ENCODE measurements around the gene RPAP3. TPM values are rescaled to one million over a fixed set of nuclear protein-coding genes. Genes with fewer than 3 reads are reported as not detected.
A peak's percentile ranks its signal among the peaks of the same experiment; 100 is the strongest.

The RPAP3 gene
- total RNA-seq, 1 donor from 2014 or later, result 7.6 TPM

DNA sequence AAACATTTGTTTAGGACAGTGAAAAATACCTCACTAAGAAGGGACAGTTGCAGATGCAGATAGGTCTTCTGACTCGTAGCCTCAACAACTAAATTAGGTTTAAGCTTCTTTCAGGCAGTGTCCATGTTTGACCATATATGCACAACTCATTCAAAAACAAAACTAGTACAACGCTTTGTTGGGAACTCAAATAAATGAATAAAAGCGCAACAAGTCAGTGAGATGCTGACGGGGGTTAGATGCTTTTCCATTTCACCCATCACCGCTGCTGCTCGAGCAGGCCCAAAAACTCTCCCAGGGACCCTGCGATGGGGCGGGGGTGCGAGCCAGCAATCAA lies 633 bp downstream of the RPAP3 start:
- Histone ChIP-seq H3K27me3 (ENCODE audit: control insufficient read depth, insufficient read depth, low read length) (no peaks in the 10 kb centered on the region), H3K4me3 (ENCODE audit: low read depth, low read length) (peak overlapping the region; percentile 70), H3K36me3 (ENCODE audit: control insufficient read depth, insufficient read depth, low read length) (peaks cover 2% of the 10 kb centered on the region)
- no peak for TF ChIP-seq CTCF (IDR thresholded peaks at IDR 0.05; ENCODE audit: insufficient read depth, low read length, severe bottlenecking)
- FAIRE-seq (no peak), DNase-seq (ENCODE audit: low read depth) (no peak)

GRCh38 chr12:47704719-47705118 lies 1.1 kb downstream of the RPAP3 start:
- H3K27me3 ChIP-seq (ENCODE audit: control insufficient read depth, insufficient read depth, low read length), result no peaks in the 10 kb centered on the region
- FAIRE-seq (no peak), DNase-seq (ENCODE audit: low read depth) (no peak)
- H3K36me3 ChIP-seq (ENCODE audit: control insufficient read depth, insufficient read depth, low read length), result peaks cover 2% of the 10 kb centered on the region
- H3K4me3 ChIP-seq (ENCODE audit: low read depth, low read length), result no peak overlapping the region
- TF ChIP-seq CTCF (IDR thresholded peaks at IDR 0.05; ENCODE audit: insufficient read depth, low read length, severe bottlenecking), result no peak

DNA sequence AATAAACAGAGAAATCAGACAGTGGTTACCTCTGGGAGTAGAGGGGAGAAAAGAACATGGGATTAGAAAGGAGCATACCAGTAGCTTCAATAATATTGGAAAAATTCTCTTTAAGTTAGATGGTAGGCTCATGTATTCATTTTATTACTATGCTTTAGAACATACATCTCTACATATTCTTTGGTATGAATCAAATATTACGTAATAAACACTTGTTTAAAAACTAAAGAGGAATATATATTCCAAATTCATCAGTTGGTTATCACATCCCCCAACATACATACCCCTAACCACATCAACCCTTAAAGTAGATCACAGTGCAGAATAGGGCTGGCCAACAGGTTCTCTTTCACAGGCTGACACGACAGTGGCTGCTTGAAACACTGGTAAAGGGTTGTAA lies 5.6 kb downstream of the RPAP3 start:
- Histone ChIP-seq H3K4me3 (ENCODE audit: low read depth, low read length) (no peak overlapping the region), H3K27me3 (ENCODE audit: control insufficient read depth, insufficient read depth, low read length) (no peaks in the 10 kb centered on the region), H3K36me3 (ENCODE audit: control insufficient read depth, insufficient read depth, low read length) (peaks cover 2% of the 10 kb centered on the region)
- no peak for TF ChIP-seq CTCF (IDR thresholded peaks at IDR 0.05; ENCODE audit: insufficient read depth, low read length, severe bottlenecking)
- no peak for FAIRE-seq
- no peak for DNase-seq (ENCODE audit: low read depth)

DNA sequence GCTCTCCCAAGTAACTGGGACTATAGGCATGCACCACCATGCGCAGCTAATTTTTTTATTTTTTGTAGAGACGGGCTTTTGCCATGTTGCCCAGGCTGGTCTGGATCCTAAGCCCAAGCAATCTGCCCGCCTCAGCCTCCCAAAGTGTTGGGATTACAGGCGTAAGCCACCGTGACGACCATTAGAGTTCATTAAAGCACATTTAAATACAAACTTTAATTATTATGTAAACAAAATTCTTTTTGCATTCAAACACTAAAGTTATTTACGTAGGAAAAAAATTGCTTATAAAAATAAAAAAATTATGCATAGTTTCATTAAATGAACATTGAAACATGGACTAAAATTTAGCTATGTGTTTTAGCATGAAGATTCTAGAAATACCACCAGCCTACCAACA lies 7.2 kb downstream of the RPAP3 start:
- Histone ChIP-seq H3K4me3 (ENCODE audit: low read depth, low read length) (no peak overlapping the region), H3K27me3 (ENCODE audit: control insufficient read depth, insufficient read depth, low read length) (no peaks in the 10 kb centered on the region), H3K36me3 (ENCODE audit: control insufficient read depth, insufficient read depth, low read length) (peaks cover 2% of the 10 kb centered on the region)
- FAIRE-seq, result no peak
- TF ChIP-seq CTCF (IDR thresholded peaks at IDR 0.05; ENCODE audit: insufficient read depth, low read length, severe bottlenecking), result no peak
- DNase-seq (ENCODE audit: low read depth), result no peak

GRCh38 chr12:47698055-47698454 lies 7.8 kb downstream of the RPAP3 start:
- no peak for TF ChIP-seq CTCF (IDR thresholded peaks at IDR 0.05; ENCODE audit: insufficient read depth, low read length, severe bottlenecking)
- no peaks in the 10 kb centered on the region for H3K27me3 ChIP-seq (ENCODE audit: control insufficient read depth, insufficient read depth, low read length)
- FAIRE-seq (no peak), DNase-seq (ENCODE audit: low read depth) (no peak)
- H3K36me3 ChIP-seq (ENCODE audit: control insufficient read depth, insufficient read depth, low read length), result peaks cover 2% of the 10 kb centered on the region
- no peak overlapping the region for H3K4me3 ChIP-seq (ENCODE audit: low read depth, low read length)

DNA sequence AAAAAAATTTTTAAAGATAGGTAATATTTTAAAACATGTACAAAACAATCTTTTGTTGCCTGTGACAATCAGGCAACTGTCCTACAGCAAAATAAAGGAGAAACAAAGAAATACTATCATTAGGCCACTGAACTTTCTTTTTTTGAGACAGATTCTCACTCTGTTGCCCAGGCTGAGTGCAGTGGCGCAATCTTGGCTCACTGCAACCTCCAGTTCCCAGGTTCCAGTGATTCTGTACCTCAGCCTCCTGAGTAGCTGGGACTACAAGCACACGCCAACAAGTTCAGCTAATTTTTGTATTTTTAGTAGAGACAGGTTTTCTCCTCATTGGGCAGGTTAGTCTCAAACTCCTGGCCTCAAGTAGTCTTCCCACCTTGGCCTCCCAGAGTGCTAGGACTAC lies 16.6 kb downstream of the RPAP3 start:
- no peak for TF ChIP-seq CTCF (IDR thresholded peaks at IDR 0.05; ENCODE audit: insufficient read depth, low read length, severe bottlenecking)
- DNase-seq (ENCODE audit: low read depth) (no peak), FAIRE-seq (no peak)
- H3K4me3 ChIP-seq (ENCODE audit: low read depth, low read length), result no peak overlapping the region
- H3K36me3 ChIP-seq (ENCODE audit: control insufficient read depth, insufficient read depth, low read length), result no peaks in the 10 kb centered on the region
- no peaks in the 10 kb centered on the region for H3K27me3 ChIP-seq (ENCODE audit: control insufficient read depth, insufficient read depth, low read length)
